GM18499 (cell line): ENCODE measurements around the gene RPLP2.

Experiments used
- ATAC-seq: cut with Tn5 transposase; IDR thresholded peaks from one replicate; pipeline ENCODE4 v1.9.1; 2021; ENCODE audit warnings: moderate number of reproducible peaks; ENCODE audit not compliant: insufficient read depth, unreplicated experiment

The RPLP2 gene

GRCh38 chr11:833114-833791 is 23.5 kb downstream of the RPLP2 start:
- ATAC-seq: no peak

GRCh38 chr11:833849-834311 is 24.1 kb downstream of the RPLP2 start:
- no peak for ATAC-seq

GRCh38 chr11:834371-835316 is 24.9 kb downstream of the RPLP2 start:
- no peak for ATAC-seq

GRCh38 chr11:836274-836673 is 26.5 kb downstream of the RPLP2 start:
- no peak for ATAC-seq

GRCh38 chr11:836700-837099 is 26.9 kb downstream of the RPLP2 start:
- ATAC-seq: no peak

- ATAC-seq: no peak
Observed at GRCh38 chr11:837189-837989, 27.6 kb downstream of the RPLP2 start.

- ATAC-seq: no peak
Observed at GRCh38 chr11:837990-838307, 28.2 kb downstream of the RPLP2 start.

GRCh38 chr11:838441-839279 is 28.9 kb downstream of the RPLP2 start:
- ATAC-seq: no peak

GRCh38 chr11:839280-839623 is 29.5 kb downstream of the RPLP2 start:
- no peak for ATAC-seq

- no peak for ATAC-seq
Observed at GRCh38 chr11:839875-840617, 30.3 kb downstream of the RPLP2 start.

- no peak for ATAC-seq
Observed at GRCh38 chr11:841981-842369, 32.2 kb downstream of the RPLP2 start.

GRCh38 chr11:842370-843002 is 32.7 kb downstream of the RPLP2 start, which contains the start of the genes POLR2L and TSPAN4:
TSS of gene POLR2L (minus strand) at chr11:842529. CDS start at chr11:842508, 21 bp downstream.
TSS of gene TSPAN4 (plus strand) at chr11:842852. CDS start at chr11:850305, 7,453 bp downstream.
- no peak for ATAC-seq

- no peak for ATAC-seq
Observed at GRCh38 chr11:843086-843734, 33.4 kb downstream of the RPLP2 start.

GRCh38 chr11:843818-844692 is 34.3 kb downstream of the RPLP2 start:
- no peak for ATAC-seq

- no peak for ATAC-seq
Observed at GRCh38 chr11:844693-845644, 35.2 kb downstream of the RPLP2 start.

GRCh38 chr11:845872-846495 is 36.2 kb downstream of the RPLP2 start:
- ATAC-seq: no peak
